PC-3 (cell line): ENCODE measurements around the gene KCNH6.

Experiments used
- CTCF ChIP-seq: fragments of 300-600 bp; sonication (generic); conservative IDR thresholded peaks from 2 replicates; pipeline ENCODE4 v1.5.1; 2017; ENCODE audit warnings: antibody characterized with exemption, low read depth, mild to moderate bottlenecking, low read length
- EZH2 ChIP-seq: fragments of 300-600 bp; sonication (generic); IDR thresholded peaks from one replicate; pipeline ENCODE4 v1.6.1; 2017; ENCODE audit warnings: antibody characterized with exemption, mild to moderate bottlenecking, low read length; ENCODE audit not compliant: unreplicated experiment
- EZH2phosphoT487 ChIP-seq: fragments of 300-600 bp; sonication (generic); IDR thresholded peaks from 2 replicates; pipeline ENCODE4 v1.6.1; 2018; ENCODE audit warnings: mild to moderate bottlenecking, antibody characterized with exemption, low read length, borderline replicate concordance

- TF ChIP-seq CTCF = no peak
- no peak for TF ChIP-seq EZH2phosphoT487
- TF ChIP-seq EZH2 = no peak
Observed at GRCh38 chr17:63479495-63480184, 43.5 kb upstream of the KCNH6 start.
